SIG-M5 (cell line): ENCODE data around the gene SPRN.
"Not testable (repeated sequence)": the region's sequence is repeated elsewhere in the genome, so short reads cannot be mapped to it uniquely, and the experiment has no call there.

Experiments
- DNase-seq: peaks from one replicate; lab custom pipeline; 2025; lab: John Stamatoyannopoulos, UW

SPRN gene

DNA sequence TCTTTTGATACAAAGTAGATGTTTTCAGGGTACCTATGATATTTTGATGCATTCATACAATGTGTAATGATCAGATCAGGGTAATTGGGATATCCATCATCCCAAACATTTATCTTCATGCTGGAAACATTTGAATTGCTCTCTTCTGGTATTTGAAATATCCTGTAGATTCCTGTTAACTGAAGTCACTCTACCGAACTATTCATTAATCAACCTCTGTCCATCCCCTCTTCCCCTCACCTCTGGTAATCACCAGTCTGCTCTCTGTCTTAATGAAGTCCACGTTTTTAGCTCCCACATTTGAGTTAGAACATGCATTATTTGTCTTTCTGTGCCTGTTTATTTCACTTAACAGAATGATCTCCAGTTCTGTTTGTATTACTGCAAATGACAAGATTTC lies 19.2 kb downstream of the SPRN start:
- no peak for DNase-seq

DNA sequence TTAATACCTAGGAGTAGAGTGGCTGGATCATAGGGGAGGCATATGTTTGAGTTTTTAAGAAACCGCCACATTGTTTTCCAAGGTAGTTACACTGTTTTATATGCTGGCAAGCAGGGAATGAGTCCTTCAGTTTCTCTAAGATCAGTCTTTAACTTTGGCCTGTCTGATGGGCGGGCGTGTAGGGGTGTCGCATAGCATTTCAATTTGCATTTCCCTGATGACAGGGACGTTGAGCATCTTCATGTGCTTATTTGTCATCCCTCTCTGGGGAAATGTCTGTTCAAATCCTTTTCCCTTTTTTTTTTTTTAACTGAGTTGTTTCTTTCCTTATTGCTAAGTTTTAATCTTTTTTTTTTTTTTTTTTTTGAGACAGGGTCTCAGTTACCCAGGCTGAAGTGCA lies 20.6 kb downstream of the SPRN start:
- DNase-seq = no peak

DNA sequence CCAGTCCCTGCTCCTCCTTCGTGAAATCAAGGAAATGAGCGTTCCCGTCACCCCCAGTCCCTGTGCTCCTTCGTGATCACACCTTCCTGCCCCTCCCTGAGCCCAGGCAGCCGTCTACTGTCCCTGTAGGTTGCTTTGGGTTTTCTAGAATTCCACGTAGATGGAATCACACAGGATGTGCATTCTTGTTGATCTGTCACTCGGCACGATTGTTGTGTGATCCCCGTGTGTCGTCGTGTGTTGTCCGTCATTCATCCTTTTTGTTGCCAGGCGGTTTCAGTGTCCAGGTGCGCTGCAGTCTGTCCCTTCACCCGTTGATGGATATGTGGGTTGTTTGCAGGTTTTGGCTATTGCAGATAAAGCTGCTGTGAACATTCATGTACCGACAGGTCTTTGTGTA lies 21.1 kb downstream of the SPRN start:
- no peak for DNase-seq

DNA sequence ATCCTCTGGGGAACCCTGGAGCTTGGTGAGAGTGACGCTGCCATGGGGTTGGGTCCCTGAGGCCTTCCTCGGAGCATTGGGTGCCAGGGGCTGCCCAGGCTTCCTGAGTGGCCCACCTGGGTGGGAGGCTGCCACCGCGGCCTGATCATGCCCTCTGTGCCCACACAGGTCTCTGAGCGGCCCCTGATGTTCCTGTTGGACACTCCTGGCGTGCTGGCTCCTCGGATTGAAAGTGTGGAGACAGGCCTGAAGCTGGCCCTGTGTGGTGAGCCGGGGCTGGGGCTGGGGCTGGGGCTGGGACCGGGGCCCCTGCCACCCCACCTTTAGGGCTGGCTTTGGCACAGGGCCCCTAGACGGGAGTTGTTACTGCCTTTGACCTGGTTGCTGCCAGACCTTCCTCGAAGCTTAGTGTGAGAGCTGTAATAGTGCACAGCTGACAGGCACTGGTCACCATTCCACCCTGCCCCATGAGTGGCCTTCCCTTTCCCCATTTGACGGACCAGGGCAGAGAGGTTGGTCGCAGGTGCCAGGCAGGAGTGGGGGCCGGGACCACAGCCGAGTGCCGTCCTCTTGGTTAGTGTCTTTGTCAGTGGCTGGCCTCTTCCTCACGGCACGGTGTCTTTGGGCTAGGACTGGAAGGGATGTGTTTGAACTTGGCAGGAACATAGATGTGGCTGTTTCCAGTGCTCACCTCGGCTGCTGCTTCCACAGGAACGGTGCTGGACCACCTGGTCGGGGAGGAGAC lies 22.3 kb downstream of the SPRN start:
- no peak for DNase-seq

DNA sequence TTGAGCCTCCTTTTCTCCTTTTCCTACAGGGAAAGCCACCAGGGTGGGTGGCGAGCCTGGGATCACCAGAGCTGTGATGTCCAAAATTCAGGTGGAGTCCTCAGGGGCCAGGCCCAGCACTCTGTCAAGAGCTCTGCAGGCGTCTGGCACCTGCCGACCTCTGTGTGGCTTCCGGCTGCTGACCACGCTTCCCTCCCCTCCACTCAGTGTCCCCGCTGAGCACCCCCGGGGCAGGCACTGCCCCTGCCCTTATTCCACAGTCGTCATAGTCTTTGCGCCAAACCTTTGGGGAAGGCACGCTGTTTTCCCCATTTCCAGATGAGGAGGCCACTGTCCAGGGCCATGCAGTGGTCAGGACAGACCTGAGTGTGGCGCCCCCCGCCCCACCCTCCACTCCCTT lies 22.9 kb downstream of the SPRN start:
- no peak for DNase-seq

DNA sequence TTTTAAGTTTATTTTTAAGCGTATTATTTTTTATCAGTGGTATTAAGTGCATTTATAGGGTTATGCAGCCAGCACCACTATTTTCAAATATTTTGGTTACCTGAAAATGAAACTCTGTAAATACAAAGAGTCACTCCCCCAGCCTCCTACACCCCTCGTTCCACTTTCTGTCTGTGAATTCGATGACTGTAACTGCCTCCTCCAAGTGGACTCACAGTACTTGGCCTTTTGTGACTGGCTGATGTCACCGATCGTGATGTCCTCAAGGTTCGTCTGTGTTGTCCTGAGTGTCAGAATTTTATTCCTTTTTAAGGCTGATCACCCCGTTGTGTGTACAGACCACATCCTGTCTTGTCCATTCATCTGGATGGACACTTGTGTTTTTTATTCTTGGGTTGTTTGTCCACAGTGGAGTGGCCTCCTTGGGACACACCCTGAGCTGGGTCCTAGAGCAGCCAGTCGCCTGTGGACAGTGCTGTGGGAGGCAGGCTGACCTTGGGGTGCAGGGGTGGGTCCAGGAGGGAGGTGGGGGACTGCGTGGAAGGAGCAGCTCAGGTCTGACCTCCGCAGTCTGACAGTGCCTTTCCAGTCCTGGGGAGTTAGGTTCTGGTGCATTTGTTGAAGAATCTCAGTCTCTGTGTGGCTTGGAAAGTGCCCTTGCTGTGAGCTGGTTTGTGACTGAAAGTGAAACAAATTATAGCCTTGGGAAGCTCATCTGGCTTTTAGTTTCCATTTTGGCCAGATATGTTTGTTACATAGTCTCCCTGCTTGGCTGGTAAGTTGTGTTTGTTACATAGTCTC lies 23.6 kb downstream of the SPRN start:
- DNase-seq = no peak

DNA sequence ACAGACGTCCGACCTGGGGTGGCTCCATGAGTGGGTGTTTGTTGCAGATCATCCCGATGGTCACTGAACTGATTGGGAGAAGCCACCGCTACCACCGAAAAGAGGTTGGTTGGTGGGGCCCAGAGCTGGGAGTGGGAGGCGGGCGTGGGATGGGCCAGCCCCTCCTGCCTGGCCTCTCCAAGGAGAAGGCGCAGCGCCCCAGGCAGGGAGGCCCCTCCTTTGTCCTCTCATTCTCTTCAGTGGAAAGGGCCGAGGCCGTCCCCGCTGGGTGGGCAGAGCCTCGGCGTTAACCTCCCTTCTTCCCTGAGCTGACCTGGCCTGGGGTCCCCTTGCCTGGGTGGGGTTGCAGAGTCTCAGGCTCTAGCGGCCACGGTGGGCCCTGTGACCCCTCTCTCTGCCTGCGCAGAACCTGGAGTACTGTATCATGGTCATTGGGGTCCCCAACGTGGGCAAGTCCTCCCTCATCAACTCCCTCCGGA lies 25.3 kb downstream of the SPRN start:
- no peak for DNase-seq

DNA sequence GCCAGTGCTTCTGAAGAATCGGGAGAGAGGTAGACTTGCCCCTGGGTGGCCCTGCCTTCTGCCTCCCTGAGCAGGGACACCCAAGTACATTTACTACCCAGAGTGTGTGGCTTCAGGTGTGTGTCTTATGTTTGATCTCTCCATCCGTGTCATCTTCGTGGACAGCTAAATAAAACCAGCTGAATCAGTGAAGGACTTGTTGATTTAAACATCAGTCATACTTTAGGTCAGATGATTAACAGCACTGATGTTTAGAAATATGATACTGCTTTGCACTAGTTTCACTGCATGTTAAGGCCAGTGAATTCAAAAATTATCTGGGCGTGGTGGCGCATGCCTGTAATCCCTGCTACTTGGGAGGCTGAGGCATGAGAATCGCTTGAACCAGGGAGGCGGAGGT lies 26.5 kb downstream of the SPRN start:
- DNase-seq = no peak

DNA sequence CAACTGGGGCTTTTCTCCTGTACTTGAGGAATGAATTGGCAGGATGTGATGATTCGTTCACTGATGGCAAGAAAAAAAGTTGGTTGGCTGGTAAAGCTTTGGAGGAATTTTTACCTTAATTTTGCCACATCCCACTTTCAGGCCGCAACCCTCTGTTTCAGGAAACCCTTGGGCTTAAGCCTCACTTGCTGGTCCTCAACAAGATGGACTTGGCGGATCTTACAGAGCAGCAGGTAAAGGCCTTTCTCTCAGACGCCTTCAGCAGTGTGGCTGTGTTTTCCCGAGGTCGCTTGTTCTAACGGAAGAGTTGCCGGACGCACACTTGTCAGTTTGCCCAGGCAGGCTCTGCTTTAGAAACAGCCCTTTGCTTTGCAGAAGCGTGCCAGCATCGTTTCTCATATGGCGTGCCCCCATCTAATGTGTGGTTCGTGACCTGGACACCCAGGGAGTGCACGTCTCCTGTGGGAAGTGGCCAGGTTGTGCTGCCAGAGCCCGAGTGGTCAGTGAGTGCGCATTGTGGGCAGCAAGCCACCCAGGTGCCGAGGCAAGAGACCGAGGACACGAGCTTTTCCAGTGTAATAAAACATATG lies 28.3 kb downstream of the SPRN start:
- no peak for DNase-seq

DNA sequence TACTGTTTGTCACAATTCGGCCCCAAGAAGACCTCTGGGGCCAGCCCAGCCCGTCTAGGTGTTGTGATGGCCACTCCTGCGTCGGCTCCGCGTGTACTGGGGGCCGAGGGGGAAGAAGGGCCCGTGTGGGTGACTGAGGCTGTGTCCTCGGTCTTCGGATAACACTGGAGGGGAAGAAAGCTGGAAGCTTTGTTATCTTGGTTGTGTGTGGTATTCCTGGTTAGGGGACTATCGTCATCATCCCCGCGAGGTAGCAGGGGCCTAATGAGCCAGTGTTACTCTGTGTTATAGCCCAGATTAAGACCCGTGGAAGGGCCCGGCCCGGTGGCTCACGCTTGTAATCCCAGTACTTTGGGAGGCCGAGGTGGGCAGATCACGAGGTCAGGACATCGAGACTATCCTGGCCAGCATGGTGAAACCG lies 29.6 kb downstream of the SPRN start:
- no peak for DNase-seq

DNA sequence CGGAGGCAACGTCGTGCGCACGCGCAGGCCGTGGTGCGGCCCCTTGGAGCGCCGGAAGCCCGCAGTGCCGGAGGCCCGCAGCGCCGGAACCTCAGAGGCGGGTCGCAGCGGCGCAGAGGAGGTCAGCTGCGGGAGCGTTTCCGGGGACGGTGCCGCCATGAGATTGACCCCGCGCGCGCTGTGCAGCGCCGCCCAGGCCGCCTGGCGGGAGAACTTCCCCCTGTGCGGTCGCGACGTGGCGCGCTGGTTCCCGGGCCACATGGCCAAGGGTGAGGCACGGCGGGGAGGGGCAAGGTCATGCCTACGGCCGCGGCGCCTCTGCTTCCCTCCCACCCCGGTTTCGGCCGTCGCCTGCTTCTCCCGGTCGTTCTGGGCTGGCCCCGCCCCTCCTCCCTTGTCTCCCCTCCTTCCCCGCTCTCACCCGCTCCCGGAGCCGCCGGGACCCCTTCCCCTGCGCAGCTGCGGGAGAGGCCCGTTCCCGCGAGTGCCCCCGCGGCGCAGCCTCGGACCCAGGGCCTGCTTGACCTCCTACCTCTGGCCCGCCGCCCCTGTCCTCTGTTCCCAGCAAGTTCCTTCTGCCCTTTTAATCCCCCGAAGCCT lies 30.3 kb downstream of the SPRN start, which contains the start of gene MTG1:
MTG1 (plus strand) TSS at position 94 of the 600 bp plus-strand sequence; CDS start at position 158, 64 bp downstream.
- DNase-seq = peak; percentile 52

DNA sequence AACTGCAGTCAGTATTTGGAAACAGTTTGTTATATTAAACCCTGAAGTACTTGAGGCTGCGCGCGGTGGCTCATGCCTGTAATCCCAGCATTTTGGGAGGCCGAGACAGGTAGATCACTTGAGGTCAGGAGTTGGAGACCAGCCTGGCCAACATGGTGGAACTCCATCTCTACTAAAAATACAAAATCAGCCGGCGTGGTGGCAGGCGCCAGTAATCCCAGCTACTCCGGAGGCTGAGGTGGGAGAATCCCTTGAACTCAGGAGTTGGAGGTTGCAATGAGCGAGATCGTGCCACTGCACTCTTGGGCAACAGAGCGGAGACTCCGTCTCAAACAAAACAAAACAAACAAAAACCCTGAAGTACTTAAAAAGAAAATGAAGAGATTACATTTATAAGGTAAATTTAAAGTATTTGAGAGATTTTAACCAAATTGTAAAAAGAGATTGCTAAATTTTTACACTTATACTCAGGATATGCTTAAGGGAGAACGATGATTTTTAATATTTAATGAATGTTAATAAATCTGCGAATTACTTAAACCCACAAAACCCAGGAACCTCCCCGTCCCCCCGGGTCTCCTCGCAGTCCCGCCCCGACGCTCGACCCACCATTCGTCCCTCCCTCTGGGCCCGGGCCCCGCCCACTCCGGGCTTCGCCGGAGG lies 30.9 kb downstream of the SPRN start:
- no peak for DNase-seq

DNA sequence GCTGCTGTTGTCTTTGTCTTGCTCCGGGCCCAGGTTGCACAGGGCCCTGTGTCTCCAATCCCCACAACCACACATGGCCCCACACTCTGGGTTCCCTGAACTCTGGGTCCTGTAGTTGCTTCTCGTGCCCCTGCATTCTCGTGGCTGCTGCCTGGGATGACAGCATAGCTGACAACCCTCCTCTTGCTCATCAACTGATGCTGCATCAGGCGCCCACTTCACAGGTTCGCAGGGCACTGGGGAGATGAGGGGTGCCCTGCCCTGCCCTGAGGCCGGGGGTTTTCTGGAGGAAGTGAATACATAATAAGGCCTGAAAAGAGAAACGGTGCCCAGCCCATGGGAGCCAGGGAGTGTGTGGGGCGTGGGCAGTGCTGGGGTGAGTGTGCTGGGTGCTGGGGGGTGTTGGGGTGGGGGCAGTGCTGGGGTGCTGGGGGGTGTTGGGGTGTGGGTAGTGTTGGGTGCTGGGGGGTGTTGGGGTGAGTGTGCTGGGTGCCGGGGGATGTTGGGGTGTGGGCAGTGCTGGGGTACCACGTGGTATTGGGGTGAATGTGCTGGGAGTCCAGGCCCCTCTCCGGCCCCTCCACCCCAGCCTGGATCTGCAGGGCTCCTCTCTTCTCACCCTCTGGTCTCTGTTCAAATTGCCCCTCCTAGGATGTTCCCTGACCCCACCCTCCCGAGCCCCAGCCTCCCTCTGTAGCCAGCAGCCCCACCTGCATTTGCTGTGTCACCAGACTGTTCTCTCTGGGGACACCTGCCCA lies 32.5 kb downstream of the SPRN start:
- DNase-seq = no peak

DNA sequence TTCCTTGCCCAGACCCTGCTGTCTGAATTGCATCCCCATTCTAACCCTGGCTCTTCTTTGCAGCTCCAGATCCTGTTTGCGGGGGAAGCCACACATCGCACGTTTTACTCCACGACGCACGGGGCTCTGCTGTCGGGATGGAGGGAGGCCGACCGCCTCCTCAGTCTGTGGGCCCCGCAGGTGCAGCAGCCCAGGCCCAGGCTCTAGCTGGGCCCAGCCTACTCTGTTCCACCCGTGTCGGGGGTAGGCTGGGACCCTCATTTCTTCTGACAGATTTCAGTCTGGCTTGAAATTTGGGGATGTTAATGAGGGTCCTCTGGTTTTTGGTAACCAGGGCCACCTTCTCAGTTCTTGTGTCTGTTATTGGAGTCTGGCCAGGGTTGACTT lies 33.2 kb downstream of the SPRN start:
- DNase-seq = no peak

DNA sequence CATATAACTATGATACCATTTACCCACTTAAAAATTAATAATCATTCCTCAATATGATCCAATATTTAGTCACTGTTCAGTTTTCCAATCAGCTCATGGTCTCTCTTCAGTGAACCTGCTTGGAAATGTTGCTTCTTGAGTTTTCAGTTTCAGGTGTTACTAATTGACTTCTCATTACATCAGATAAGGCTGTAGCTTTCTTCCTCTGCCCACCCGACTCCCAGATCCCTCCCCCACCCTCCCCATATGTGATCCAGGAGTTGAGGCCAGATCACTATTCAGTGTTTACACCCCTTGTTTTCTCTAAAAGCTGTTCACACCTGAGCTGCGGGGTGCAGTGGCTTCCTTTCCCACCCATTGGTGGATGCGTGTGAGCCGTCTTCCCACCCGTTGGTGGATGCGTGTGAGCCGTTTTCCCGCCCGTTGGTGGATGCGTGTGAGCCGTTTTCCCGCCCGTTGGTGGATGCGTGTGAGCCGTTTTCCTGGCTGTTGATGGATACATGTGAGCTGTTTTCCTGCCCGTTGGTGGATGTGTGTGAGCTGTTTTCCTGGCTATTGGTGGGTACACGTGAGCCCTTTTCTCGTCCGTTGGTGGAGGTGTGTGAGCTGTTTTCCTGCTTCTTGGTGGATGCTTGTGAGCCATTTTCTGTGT lies 33.7 kb downstream of the SPRN start:
- DNase-seq = no peak

DNA sequence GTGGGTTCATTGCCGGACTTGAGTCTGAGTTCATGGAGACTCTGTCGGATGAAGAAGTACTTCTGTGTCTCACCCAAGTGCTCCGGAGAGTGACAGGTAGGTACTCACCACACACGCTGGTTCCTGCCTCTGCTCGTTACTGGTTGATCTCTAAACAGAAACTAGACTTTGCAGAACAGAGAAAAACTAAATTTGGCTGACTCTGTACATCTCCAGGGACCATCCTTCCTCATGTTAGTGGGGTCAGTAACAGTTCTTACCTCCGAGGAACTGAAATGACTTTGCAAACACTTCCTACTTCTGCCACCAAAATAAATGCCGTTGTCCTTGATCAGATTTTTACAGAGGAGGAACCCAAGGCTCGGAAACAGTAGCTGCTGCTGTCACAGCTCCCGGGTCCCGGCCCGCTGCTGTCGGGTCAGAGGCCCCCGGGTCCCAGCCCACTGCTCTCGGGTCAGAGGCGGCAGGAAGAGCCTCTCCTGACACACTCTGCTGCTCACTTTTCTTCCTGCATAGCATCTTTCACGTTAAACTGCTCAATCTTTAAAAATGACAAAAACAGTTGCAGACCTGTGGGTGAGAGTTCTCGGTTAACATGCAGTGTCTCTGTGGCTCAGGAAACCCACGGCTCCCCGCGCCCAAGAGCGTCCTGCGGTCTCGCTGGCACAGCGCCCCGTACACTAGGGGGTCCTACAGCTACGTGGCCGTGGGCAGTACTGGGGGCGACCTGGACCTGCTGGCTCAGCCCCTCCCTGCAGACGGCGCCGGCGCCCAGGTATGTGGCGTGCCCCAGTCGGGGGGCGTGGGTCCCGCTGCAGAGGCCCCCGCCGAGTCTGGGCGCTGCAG lies 35.2 kb downstream of the SPRN start:
- DNase-seq = peak; percentile 50

DNA sequence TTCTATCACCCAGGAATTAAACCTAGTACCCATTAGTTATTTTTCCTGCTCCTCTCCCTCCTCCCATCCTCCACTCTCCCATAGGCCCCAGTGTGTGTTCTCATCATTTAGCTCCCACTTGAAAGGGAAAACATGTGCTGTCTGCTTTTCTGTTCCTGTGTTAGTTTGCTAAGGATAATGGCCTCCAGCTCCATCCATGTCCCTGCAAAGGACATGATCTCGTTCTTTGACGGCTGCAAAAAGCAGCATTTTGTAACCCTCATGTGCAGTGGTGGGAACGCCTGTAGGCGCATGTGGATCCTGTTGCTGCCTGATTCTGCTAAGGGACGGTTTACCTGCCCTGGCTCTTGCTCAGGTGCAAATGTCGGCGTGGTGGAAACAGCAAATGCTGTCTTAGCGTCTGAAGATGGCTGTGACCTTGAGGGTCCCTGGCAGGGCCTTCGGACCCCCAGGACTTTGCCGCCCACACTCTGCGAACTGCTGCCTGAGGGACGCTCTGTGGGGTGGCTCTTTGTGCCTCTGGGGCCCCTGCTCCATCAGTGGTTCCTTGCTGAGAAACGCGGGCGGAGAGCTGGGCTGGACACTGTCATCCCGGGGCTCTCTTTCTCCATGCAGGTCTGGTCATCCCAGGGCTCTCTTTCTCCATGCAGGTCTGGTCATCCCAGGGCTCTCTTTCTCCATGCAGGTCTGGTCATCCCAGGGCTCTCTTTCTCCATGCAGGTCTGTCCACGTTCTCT lies 36.0 kb downstream of the SPRN start:
- no peak for DNase-seq

DNA sequence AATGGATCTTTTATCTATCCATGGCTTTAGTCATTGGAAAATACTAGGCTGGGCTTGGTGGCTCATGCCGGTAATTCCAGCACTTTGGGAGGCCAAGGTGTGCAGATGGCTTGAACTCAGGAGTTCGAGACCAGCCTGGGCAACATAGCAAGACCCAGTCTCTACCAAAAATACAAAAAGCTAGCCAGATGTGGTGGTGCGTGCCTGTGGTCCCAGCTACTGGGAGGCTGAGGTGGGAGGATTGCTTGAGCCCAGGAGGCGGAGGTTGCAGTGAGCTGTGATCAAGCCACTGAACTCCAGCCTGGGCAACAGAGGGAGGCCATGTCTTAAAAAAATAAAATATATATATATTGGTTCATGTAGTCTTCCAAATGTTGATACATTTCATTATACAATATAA lies 37.5 kb downstream of the SPRN start:
- not testable (repeated sequence) for DNase-seq

DNA sequence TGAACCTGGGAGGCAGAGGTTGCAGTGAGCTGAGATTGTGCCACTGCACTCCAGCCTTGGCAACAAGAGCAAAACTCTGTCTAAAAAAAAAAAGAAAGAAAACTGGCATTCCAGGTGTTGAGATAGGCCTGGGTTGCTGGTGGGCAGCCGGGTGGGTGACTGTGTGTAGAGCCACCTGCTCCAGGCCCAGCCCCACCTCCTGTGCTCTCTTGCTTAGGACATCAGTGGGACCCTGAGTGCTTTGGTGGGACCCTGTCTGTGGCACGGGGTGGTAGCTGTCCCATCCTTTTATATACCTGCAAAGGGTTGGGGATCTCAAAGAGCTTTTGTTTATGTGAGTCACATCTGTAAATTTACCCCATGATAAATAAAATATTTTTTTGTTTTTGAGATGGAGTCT lies 39.2 kb downstream of the SPRN start:
- no peak for DNase-seq
